Heart right ventricle (tissue), 16 donors: Measurements from ENCODE around the gene TAF4. TPM values are rescaled to one million over a fixed set of nuclear protein-coding genes. Genes with fewer than 3 reads are reported as not detected.

Experiments
- ATAC-seq, 8 donors: fragments of 200-7000 bp; cut with Tn5 transposase; one replicate each; pipeline ENCODE4 v1.9.1; 2020; ENCODE audit warnings: mild to moderate bottlenecking in 8 of 8, moderate library complexity in 8 of 8, moderate number of reproducible peaks in 1 of 8
- DNase-seq, 2 donors: peaks; one replicate each; pipeline ENCODE4 v3.0.0-alpha.2; 2020
- H3K27ac ChIP-seq, 10 donors: fragments of 200-600 bp; sonication (generic) in 2 of 10; one replicate each; pipeline versions ENCODE4 v1.5.0 to v1.8.0; 2020 to 2022; ENCODE audit warnings: mild to moderate bottlenecking in 3 of 10
- H3K27me3 ChIP-seq, 7 donors: fragments of 200-600 bp; one replicate each; pipeline ENCODE4 v1.8.0; 2021 to 2022; ENCODE audit warnings: mild to moderate bottlenecking in 2 of 7
- H3K36me3 ChIP-seq, 9 donors: fragments of 200-600 bp; sonication (generic) in 1 of 9; one replicate each; pipeline versions ENCODE4 v1.5.0 to v1.8.0; 2020 to 2022; ENCODE audit warnings: mild to moderate bottlenecking in 2 of 9
- H3K4me1 ChIP-seq, 9 donors: fragments of 200-600 bp; sonication (generic) in 1 of 9; one replicate each; pipeline versions ENCODE4 v1.5.0 to v1.8.0; 2020 to 2022; ENCODE audit warnings: mild to moderate bottlenecking in 4 of 9
- H3K4me3 ChIP-seq, 10 donors: fragments of 200-600 bp; sonication (generic) in 2 of 10; one replicate each; pipeline versions ENCODE4 v1.5.0 to v1.8.0; 2020 to 2022; ENCODE audit warnings: mild to moderate bottlenecking in 7 of 10, moderate library complexity in 2 of 10
- H3K9me3 ChIP-seq, 11 donors: fragments of 200-600 bp in 10 of 11; sonication (generic) in 2 of 11; one replicate each; pipeline versions ENCODE4 v1.5.0 to v1.8.0; 2013 to 2022; ENCODE audit warnings: mild to moderate bottlenecking in 2 of 11, control low read depth in 1 of 11, moderate library complexity in 1 of 11
- CTCF ChIP-seq, 9 donors: fragments of 200-600 bp; sonication (generic) in 2 of 9; IDR thresholded peaks; one replicate each; pipeline versions ENCODE4 v1.5.0 to v1.8.0; 2021 to 2022; ENCODE audit warnings: antibody characterized with exemption in 9 of 9, mild to moderate bottlenecking in 5 of 9, moderate library complexity in 1 of 9
- WGBS, 2 donors: extraction: QIAGEN DNeasy Blood & Tissue Kit; methylation state at CpG; one replicate each; pipeline ENCODE4 v1.1.7; 2013; ENCODE audit warnings: inconsistent platforms in 1 of 2; 5-methylcytosine and 5-hydroxymethylcytosine counted together
- intact Hi-C, 10 donors: fragments of 100-400 bp; cut with DNase I; formaldehyde crosslinking; loops; one replicate each; pipeline versions ENCODE4 v1.11.1 to v1.14.2; 2022
- polyA plus RNA-seq, 2 donors: library from polyadenylated mRNA; stranded (reverse); fragments of 200-250 nt; gene quantifications; one replicate each; pipeline ENCODE4 v1.2.3, GENCODE V29; 2013
- total RNA-seq, 10 donors: library from RNA; stranded (reverse); fragmentation: NEBNext Ultra II Directional in 3 of 10; extraction: Animal tissue kit (Norgen Biotek cat#: 25700) in 3 of 10; gene quantifications; one replicate each; pipeline versions ENCODE4 v1.2.1 to v1.2.4, GENCODE V29; 2021 to 2023
- donor health status: Arrhythmogenic right ventricular cardiomyopathy.
- donor health status: ischemic (EF 13 %, LVEDD 7.1; RV severe dilation, severe dysfunction).
- donor health status: healthy with polysubstance abuse.
- donor health status: DM: no; HTN: yes; CAD: no.
- donor health status: DM: no; HTN: no; CAD: no.
- donor health status: ischemic (EF 25% LVEDD 6.9; RV normal size, moderate dysfunction).
- donor health status: ischemic (EF 25% LVEDD 5.7; RV mildly dilated, moderate dysfunction).
- donor health status: healthy.
- donor health status: DM: yes; HTN: yes; CAD: no.
- donor health status: Ischemic cardiomyopathy.
- donor health status: ischemic (EF 35%, LVEDD 5.7; RV mildly dilated, moderate dysfunction).
- donor health status: nonischemic (EF 11% LVEDD 7.7; RV severe dilation, severe dysfunction).
- donor health status: DM: yes; HTN: yes; CAD: no.
- donor health status: PGD.
- donor health status: ischemic (EF 29% LVEDD 5.4; RV normal size, mild dysfunction).
- donor health status: nonischemic (EF 23%, LVEDD 6.1; RV moderate dilation, normal function).

TAF4 gene
- total and polyA plus RNA-seq, 12 donors, result 3.7 to 14.8 (median 11.0) TPM

DNA sequence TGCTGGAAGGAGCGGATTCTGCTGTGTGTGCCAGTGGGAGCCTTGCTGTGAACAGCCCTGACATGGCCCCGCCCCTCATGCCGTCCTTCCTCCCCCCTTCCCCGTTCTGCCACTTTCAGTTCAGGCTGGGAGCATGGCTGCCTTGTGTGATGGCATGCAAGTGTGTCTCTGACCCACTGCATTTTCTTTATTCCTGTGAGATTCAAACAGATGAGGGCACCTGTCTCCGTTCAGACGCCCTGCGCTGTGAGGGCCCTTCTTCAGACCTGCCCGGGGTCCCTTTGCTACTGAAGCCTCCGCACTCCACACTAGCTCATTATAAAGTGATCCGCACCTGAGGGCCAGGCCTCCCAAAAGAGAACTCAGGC, 88.3 kb downstream of the TAF4 start:
- WGBS, 2 donors, result 92 to 93% methylated on average over 10 of the region's 10 CpGs
- Histone ChIP-seq H3K36me3 (peaks cover 0 to 61% (median 15%) of the 10 kb centered on the region in 9 donors), H3K4me1 (peaks cover 0 to 8% (median 0%) of the 10 kb centered on the region in 9 donors), H3K4me3 (no peak overlapping the region), H3K27ac (no peak overlapping the region), H3K9me3 (no peaks in the 10 kb centered on the region), H3K27me3 (no peaks in the 10 kb centered on the region)
- ATAC-seq (no peak), DNase-seq (no peak)
- intact Hi-C loops, result no loop called here
- TF ChIP-seq CTCF (IDR thresholded peaks at IDR 0.05), result no peak

DNA sequence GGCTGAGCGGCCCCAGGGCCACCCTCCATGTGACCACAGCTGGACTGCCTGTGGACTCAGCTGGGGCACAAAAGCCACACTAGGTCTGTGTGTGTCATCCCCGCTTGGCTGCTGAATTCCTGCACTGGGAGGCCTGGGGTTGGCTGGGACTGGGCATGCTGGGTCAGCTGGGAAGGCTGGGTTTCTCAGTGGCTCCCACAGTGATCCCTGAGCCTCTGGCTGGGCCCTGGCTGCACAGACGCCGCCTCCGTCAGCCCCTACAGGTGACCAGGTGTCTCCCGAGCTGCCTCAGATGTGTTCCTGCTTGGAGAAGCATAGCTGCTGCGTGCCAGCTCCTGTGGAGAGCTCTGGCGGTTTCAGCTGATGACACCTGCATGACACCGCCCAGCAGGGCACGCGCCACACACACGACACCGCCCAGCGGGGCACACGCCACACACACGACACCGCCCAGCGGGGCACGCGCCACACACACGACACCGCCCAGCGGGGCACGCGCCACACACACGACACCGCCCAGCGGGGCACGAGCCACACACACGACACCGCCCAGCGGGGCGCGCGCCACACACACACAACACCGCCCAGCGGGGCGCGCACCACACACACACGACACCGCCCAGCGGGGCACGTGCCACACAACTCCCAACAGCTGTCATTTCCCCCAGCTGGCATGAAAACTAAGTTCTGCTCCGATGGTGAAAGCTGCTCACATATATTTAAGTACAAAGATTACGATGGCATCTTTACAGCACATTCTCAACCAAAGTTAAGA, 88.8 kb downstream of the TAF4 start:
- no peak for DNase-seq
- H3K27ac ChIP-seq, result no peak overlapping the region
- peaks cover 0 to 8% (median 0%) of the 10 kb centered on the region in 9 donors for H3K4me1 ChIP-seq
- no peak overlapping the region for H3K4me3 ChIP-seq
- no peak for TF ChIP-seq CTCF (IDR thresholded peaks at IDR 0.05)
- H3K36me3 ChIP-seq, result peaks cover 0 to 64% (median 17%) of the 10 kb centered on the region in 9 donors
- intact Hi-C loops, result no loop called here
- H3K9me3 ChIP-seq, result no peaks in the 10 kb centered on the region
- WGBS, 2 donors, result 97 to 98% methylated on average over 31 to 45 of the region's 45 CpGs
- no peaks in the 10 kb centered on the region for H3K27me3 ChIP-seq
- ATAC-seq, result no peak

- Histone ChIP-seq H3K27ac (no peak overlapping the region), H3K4me1 (peaks cover 0 to 6% (median 0%) of the 10 kb centered on the region in 9 donors), H3K27me3 (no peaks in the 10 kb centered on the region), H3K9me3 (no peaks in the 10 kb centered on the region), H3K4me3 (no peak overlapping the region), H3K36me3 (peaks cover 0 to 64% (median 17%) of the 10 kb centered on the region in 9 donors)
- intact Hi-C loops, result no loop called here
- DNase-seq, result no peak
- TF ChIP-seq CTCF (IDR thresholded peaks at IDR 0.05), result no peak
- 95 to 96% methylated on average over 9 of the region's 9 CpGs for WGBS, 2 donors
- ATAC-seq, result no peak
These were observed 89.4 kb downstream of the TAF4 start for GRCh38 chr20:61976263-61976643.

DNA sequence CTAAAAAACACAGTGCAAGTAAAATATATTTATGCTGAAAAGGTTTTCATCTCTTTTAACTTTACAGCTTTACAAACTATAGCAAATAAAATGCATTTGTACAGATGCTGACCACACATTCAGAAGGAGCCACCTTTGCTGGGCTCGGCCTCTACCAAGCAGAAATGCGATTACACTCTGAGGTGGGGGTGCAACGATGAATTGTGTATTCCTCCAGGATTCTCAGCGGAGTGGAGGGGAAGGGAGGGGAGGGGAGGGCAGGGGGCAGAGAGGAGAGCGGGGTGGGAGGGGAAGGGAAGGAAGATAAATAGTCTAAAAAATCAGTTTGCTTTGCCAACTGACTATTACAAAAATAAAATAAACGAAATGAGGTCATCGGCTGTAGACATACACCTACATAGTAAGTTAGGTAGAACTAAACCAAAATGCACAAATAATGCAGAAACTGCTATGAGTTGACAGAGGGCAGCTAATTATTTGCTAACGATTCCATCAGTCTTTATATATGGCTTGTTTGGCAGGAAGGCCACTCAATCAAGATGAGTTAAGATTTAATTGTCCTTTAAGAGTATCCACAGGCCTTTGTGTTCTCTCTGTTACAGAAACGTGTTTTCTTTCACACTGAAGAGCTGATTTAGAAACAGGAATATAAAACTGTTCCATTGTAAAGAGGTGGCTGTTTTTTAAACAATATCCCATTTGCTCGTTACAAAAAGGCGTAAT, 90.1 kb downstream of the TAF4 start:
- no peak overlapping the region for H3K27ac ChIP-seq
- H3K27me3 ChIP-seq, result no peaks in the 10 kb centered on the region
- no peak for DNase-seq
- TF ChIP-seq CTCF (IDR thresholded peaks at IDR 0.05), result no peak
- WGBS, 2 donors, result 89 to 92% methylated on average over 11 of the region's 11 CpGs
- intact Hi-C loops, result no loop called here
- ATAC-seq, result no peak
- H3K4me3 ChIP-seq, result no peak overlapping the region
- H3K9me3 ChIP-seq, result no peaks in the 10 kb centered on the region
- H3K36me3 ChIP-seq, result peaks cover 0 to 62% (median 17%) of the 10 kb centered on the region in 9 donors
- no peaks in the 10 kb centered on the region for H3K4me1 ChIP-seq
